B cell (primary cell): ENCODE data around the gene NETO2. TPM values are rescaled to one million over a fixed set of nuclear protein-coding genes. Genes with fewer than 3 reads are reported as not detected.
"Not testable (repeated sequence)": the region's sequence is repeated elsewhere in the genome, so short reads cannot be mapped to it uniquely, and the experiment has no call there.

Experiments used
- ATAC-seq: fragments of 200-7000 bp; cut with Tn5 transposase; one replicate; pipeline ENCODE4 v1.10.0; 2021; ENCODE audit warnings: low read depth, mild to moderate bottlenecking, moderate number of reproducible peaks, moderate library complexity
- CTCF ChIA-PET: fragments of 350-600 bp; sonication (Branson Sonifier 250); formaldehyde crosslinking; loops from one replicate; lab custom pipeline; 2021; ENCODE audit warnings: antibody characterized with exemption, inconsistent platforms; lab: Charles Lee
- POLR2A ChIA-PET: fragments of 350-600 bp; sonication (Branson Sonifier 250); formaldehyde crosslinking; loops from one replicate; lab custom pipeline; 2021; ENCODE audit warnings: antibody characterized with exemption; lab: Charles Lee
- DNase-seq: peaks from one replicate; pipeline ENCODE4 v3.0.0; 2013
- H2AFZ ChIP-seq: 2 replicates; pipeline ENCODE4 v1.6.1; 2012; ENCODE audit warnings: mild to moderate bottlenecking, low read depth, low read length; ENCODE audit not compliant: insufficient read depth, poor library complexity, severe bottlenecking
- H3K27ac ChIP-seq, 2 donors: 1 replicate in 1 of 2; 2 replicates in 1 of 2; pipeline ENCODE4 v1.5.1; 2012 to 2013; ENCODE audit warnings: low read length in 2 of 2, mild to moderate bottlenecking in 2 of 2, moderate library complexity in 1 of 2
- H3K27me3 ChIP-seq, 4 experiments: fragments of 200-600 bp in 1 of 4; sonication (generic) in 1 of 4; replicated peaks in 1 of 4; 1 replicate in 2 of 4; 2 replicates in 2 of 4; pipeline versions ENCODE4 v1.6.1 to v1.7.0; 2013 to 2016; ENCODE audit warnings: low read length in 3 of 4, mild to moderate bottlenecking in 2 of 4, mixed read lengths in 1 of 4, moderate library complexity in 1 of 4; ENCODE audit not compliant: insufficient read depth in 4 of 4, control insufficient read depth in 3 of 4; ENCODE audit errors: control extremely low read depth in 1 of 4
- H3K36me3 ChIP-seq, 2 experiments: replicated peaks in 1 of 2; 1 replicate in 1 of 2; 2 replicates in 1 of 2; pipeline versions ENCODE4 v1.6.1 to v1.7.1; 2013; ENCODE audit warnings: low read length in 1 of 2; ENCODE audit not compliant: insufficient read depth in 2 of 2, control insufficient read depth in 1 of 2; ENCODE audit errors: control extremely low read depth in 1 of 2, extremely low read depth in 1 of 2
- H3K4me1 ChIP-seq, 2 donors: fragments of 200-600 bp in 1 of 2; sonication (generic) in 1 of 2; 1 replicate in 1 of 2; 2 replicates in 1 of 2; pipeline versions ENCODE4 v1.5.1 to v1.6.1; 2013 to 2017; ENCODE audit warnings: low read length in 2 of 2; ENCODE audit not compliant: control insufficient read depth in 2 of 2, insufficient read depth in 2 of 2
- H3K4me2 ChIP-seq: replicated peaks from 2 replicates; pipeline ENCODE3; 2012; ENCODE audit warnings: mild to moderate bottlenecking, low read depth, low read length; ENCODE audit not compliant: poor library complexity, severe bottlenecking
- H3K4me3 ChIP-seq, 5 experiments: fragments of 200-600 bp in 1 of 5; sonication (generic) in 1 of 5; 1 replicate in 3 of 5; 2 replicates in 2 of 5; pipeline versions ENCODE4 v1.5.1 to v1.7.0; 2011 to 2016; ENCODE audit warnings: low read length in 4 of 5, mild to moderate bottlenecking in 4 of 5, low read depth in 2 of 5, control low read depth in 1 of 5, moderate library complexity in 1 of 5; ENCODE audit not compliant: insufficient read depth in 1 of 5; ENCODE audit errors: control extremely low read depth in 1 of 5, extremely low read depth in 1 of 5
- H3K79me2 ChIP-seq: fragments of 200-600 bp; sonication (generic); one replicate; pipeline ENCODE4 v1.6.0; 2016; ENCODE audit warnings: low read length; ENCODE audit not compliant: control insufficient read depth, insufficient read depth
- H3K9ac ChIP-seq: fragments of 200-600 bp; sonication (generic); 2 replicates; pipeline ENCODE4 v1.6.1; 2017; ENCODE audit warnings: mild to moderate bottlenecking, low read length, moderate library complexity
- H3K9me3 ChIP-seq, 3 donors: one replicate each; pipeline versions ENCODE4 v1.6.1 to v1.7.1; 2013; ENCODE audit warnings: low read length in 2 of 3; ENCODE audit not compliant: control insufficient read depth in 2 of 3, insufficient read depth in 1 of 3; ENCODE audit errors: control extremely low read depth in 1 of 3
- H4K20me1 ChIP-seq: 2 replicates; pipeline ENCODE4 v1.6.0; 2012; ENCODE audit warnings: mild to moderate bottlenecking, low read length; ENCODE audit not compliant: insufficient read depth, control insufficient read depth, poor library complexity, severe bottlenecking
- H3K27ac Mint-ChIP-seq: one replicate; pipeline ENCODE4 v1.8.0; 2021; ENCODE audit warnings: mixed read lengths
- H3K27me3 Mint-ChIP-seq: one replicate; pipeline ENCODE4 v1.8.0; 2021; ENCODE audit warnings: mixed read lengths
- H3K4me1 Mint-ChIP-seq: one replicate; pipeline ENCODE4 v1.8.0; 2021; ENCODE audit warnings: mixed read lengths
- H3K4me3 Mint-ChIP-seq: one replicate; pipeline ENCODE4 v1.8.0; 2021; ENCODE audit warnings: mixed read lengths
- H3K9me3 Mint-ChIP-seq: one replicate; pipeline ENCODE4 v1.8.0; 2022; ENCODE audit warnings: mixed read lengths; ENCODE audit not compliant: insufficient read depth
- EZH2 ChIP-seq: IDR thresholded peaks from 2 replicates; pipeline ENCODE4 v1.6.1; 2012; ENCODE audit warnings: borderline replicate concordance, low read depth, mild to moderate bottlenecking, moderate library complexity, low read length; ENCODE audit not compliant: insufficient read depth, poor library complexity, severe bottlenecking
- WGBS: methylation state at CpG from one replicate; pipeline ENCODE4 v1.1.5; 2013; ENCODE audit warnings: missing lambda C conversion rate; ENCODE audit not compliant: insufficient coverage; 5-methylcytosine and 5-hydroxymethylcytosine counted together
- intact Hi-C: fragments of 100-400 bp; cut with micrococcal nuclease; formaldehyde crosslinking; loops from one replicate; pipeline ENCODE4 v1.10.0; 2022
- polyA plus RNA-seq: library from polyadenylated mRNA; depleted of rRNA; stranded (reverse); fragments of >200 nt; gene quantifications from 2 replicates; pipeline ENCODE4 v1.2.3, GENCODE V29; 2012
- total RNA-seq, 2 donors: library from RNA; stranded (reverse); fragments of 120-200 nt in 1 of 2; gene quantifications; 1 replicate in 1 of 2; 2 replicates in 1 of 2; pipeline versions ENCODE4 v1.2.3 to v1.2.4, GENCODE V29; 2013 to 2022
- TF ChIP-seq, protein P1 (sequence below): fragments of 200-600 bp; IDR thresholded peaks from one replicate; pipeline ENCODE4 v1.8.0; 2022; ENCODE audit warnings: antibody characterized with exemption, mild to moderate bottlenecking

Gene NETO2
- total and polyA plus RNA-seq, 2 donors (not counting 1 experiment from before 2014, with no cell fraction given) = 1.9 to 4.2 TPM

DNA sequence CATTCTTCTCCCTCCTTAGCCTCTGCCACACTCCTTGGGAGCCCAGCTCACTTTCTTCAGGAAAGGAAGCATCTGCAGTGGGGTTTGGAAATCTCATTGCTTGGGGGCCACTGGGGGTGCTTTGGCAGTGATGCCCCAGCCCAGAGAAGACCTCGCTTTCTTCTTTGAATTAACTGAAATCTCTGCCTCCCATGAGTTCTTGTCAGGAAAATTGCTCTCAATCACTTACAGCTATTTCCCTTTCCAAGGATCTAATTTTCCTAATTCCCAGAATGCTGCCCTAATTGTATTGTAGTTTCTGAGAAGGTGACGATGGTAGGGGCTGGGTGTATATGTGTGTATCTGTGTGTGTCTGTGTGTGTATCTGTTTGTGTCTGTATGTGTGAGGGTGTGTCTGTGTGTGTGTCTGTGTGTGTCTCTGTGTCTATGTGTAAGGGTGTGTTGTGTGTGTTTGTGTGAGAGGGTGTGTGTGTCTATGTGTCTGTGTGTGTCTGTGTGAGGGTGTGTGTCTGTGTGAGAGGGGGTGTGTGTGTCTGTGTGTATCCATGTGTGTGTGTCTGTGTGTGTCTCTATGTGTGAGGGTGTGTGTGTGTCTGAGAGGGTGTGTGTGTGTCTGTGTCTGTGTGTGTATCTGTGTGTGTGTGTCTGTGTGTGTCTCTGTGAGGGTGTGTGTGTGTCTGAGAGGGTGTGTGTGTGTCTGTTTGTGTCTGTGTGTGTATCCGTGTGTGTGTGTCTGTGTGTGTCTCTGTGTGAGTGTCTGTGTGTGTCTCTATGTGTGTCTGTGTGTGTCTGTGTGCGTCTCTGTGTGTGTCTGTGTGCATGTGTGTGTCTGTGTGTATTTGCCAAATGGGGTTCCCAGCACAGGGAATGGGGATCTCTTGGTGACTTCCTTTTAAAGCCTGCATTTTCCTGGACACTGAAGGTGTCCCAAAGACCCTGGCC, 86.8 kb downstream of the NETO2 start:
- ATAC-seq (no peak), DNase-seq (no peak)
- no peaks in the 10 kb centered on the region for H3K4me1 ChIP-seq
- Mint-ChIP-seq H3K4me1 (no peaks in the 10 kb centered on the region), H3K27me3 (no peaks in the 10 kb centered on the region), H3K27ac (no peak overlapping the region), H3K9me3 (no peaks in the 10 kb centered on the region), H3K4me3 (no peak overlapping the region)
- no peak overlapping the region for H3K9ac ChIP-seq
- no peak overlapping the region for H3K4me3 ChIP-seq
- no peak overlapping the region for H3K4me2 ChIP-seq
- H4K20me1 ChIP-seq = no peaks in the 10 kb centered on the region
- ChIA-PET POLR2A (no interaction called here), CTCF (no interaction called here)
- H3K27ac ChIP-seq = no peak overlapping the region
- no peaks in the 10 kb centered on the region for H3K79me2 ChIP-seq
- H3K36me3 ChIP-seq = no peaks in the 10 kb centered on the region
- H3K9me3 ChIP-seq = peaks cover 0 to 8% (median 0%) of the 10 kb centered on the region in 3 donors
- WGBS = 97% methylated on average over 3 of the region's 4 CpGs
- TF ChIP-seq, protein P1, sequence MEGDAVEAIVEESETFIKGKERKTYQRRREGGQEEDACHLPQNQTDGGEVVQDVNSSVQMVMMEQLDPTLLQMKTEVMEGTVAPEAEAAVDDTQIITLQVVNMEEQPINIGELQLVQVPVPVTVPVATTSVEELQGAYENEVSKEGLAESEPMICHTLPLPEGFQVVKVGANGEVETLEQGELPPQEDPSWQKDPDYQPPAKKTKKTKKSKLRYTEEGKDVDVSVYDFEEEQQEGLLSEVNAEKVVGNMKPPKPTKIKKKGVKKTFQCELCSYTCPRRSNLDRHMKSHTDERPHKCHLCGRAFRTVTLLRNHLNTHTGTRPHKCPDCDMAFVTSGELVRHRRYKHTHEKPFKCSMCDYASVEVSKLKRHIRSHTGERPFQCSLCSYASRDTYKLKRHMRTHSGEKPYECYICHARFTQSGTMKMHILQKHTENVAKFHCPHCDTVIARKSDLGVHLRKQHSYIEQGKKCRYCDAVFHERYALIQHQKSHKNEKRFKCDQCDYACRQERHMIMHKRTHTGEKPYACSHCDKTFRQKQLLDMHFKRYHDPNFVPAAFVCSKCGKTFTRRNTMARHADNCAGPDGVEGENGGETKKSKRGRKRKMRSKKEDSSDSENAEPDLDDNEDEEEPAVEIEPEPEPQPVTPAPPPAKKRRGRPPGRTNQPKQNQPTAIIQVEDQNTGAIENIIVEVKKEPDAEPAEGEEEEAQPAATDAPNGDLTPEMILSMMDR = no peak
- TF ChIP-seq EZH2 = no peak
- no peak overlapping the region for H2AFZ ChIP-seq
- peaks cover 0 to 2% (median 0%) of the 10 kb centered on the region in 4 experiments for H3K27me3 ChIP-seq
- intact Hi-C loops = no loop called here

DNA sequence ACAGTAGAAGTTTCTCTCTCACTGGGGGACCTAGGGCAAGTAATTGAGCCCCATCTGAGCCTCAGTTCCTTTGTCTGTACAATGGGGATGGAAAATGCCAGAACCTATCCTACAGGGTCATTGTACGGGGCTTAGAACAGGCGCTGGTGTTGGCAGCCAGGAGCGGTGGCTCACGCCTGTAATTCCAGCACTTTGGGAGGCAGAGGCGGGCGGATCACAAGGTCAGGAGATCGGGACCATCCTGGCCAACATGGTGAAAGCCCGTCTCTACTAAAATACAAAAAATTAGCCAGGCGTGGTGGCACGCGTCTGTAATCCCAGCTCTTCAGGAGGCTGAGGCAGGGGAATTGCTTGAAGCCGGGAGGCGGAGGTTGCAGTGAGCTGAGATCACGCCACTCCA, 87.7 kb downstream of the NETO2 start:
- H3K4me2 ChIP-seq, H3K9me3 Mint-ChIP-seq, H3K27me3 ChIP-seq, H3K27me3 Mint-ChIP-seq, H3K9me3 ChIP-seq, H3K9ac ChIP-seq, H3K36me3 ChIP-seq, H4K20me1 ChIP-seq, DNase-seq, H3K79me2 ChIP-seq, H3K27ac Mint-ChIP-seq, H3K4me1 Mint-ChIP-seq, H3K4me3 Mint-ChIP-seq, POLR2A ChIA-PET, ATAC-seq, H3K4me1 ChIP-seq, H3K4me3 ChIP-seq, H3K27ac ChIP-seq, H2AFZ ChIP-seq, intact Hi-C loops: not testable (repeated sequence)
- WGBS = 95% methylated on average over 12 of the region's 14 CpGs
- CTCF ChIA-PET = interaction anchor here (1.1 kb wide), 1 partner anchor 382 kb away, joined by 3 read pairs; no protein-coding TSS in a partner anchor
